Liver (tissue), 3 donors: ENCODE data around the gene COL9A3.

Experiments
- CTCF ChIP-seq: fragments of 150-350 bp; IDR thresholded peaks from 2 replicates; pipeline ENCODE4 v1.5.1; 2017; ENCODE audit warnings: improper control_type of control experiment, low read depth, low read length; ENCODE audit not compliant: missing input control
- EGR1 ChIP-seq, 2 donors: IDR thresholded peaks; 2 replicates each; pipeline ENCODE4 v1.6.1; 2016 to 2018; ENCODE audit warnings: antibody characterized with exemption in 2 of 2, low read depth in 2 of 2
- FOXA1 ChIP-seq: IDR thresholded peaks from 2 replicates; pipeline ENCODE4 v1.6.1; 2016; ENCODE audit warnings: antibody characterized with exemption
- JUND ChIP-seq, 2 donors: IDR thresholded peaks; 2 replicates each; pipeline ENCODE4 v1.6.1; 2016; ENCODE audit warnings: antibody characterized with exemption in 2 of 2
- MAX ChIP-seq: IDR thresholded peaks from 2 replicates; pipeline ENCODE4 v1.6.1; 2016; ENCODE audit warnings: antibody characterized with exemption
- RAD21 ChIP-seq, 2 donors: IDR thresholded peaks; 2 replicates each; pipeline ENCODE4 v1.6.1; 2016; ENCODE audit warnings: antibody characterized with exemption in 2 of 2, mild to moderate bottlenecking in 2 of 2
- REST ChIP-seq: IDR thresholded peaks from 2 replicates; pipeline ENCODE4 v1.6.1; 2016; ENCODE audit warnings: antibody characterized with exemption, mild to moderate bottlenecking
- TAF1 ChIP-seq: conservative IDR thresholded peaks from 2 replicates; pipeline ENCODE4 v1.6.1; 2016; ENCODE audit warnings: antibody characterized with exemption, mild to moderate bottlenecking
- YY1 ChIP-seq: IDR thresholded peaks from 2 replicates; pipeline ENCODE4 v1.6.1; 2016; ENCODE audit warnings: antibody characterized with exemption, mild to moderate bottlenecking
- TF ChIP-seq, protein P1 (sequence below): IDR thresholded peaks from 2 replicates; pipeline ENCODE4 v1.6.1; 2016; ENCODE audit warnings: antibody characterized with exemption
- TF ChIP-seq, protein P2 (sequence below): IDR thresholded peaks from 2 replicates; pipeline ENCODE4 v1.6.1; 2016; ENCODE audit warnings: antibody characterized with exemption
- donor health status: healthy.
- donor health status: healthy.

DNA sequence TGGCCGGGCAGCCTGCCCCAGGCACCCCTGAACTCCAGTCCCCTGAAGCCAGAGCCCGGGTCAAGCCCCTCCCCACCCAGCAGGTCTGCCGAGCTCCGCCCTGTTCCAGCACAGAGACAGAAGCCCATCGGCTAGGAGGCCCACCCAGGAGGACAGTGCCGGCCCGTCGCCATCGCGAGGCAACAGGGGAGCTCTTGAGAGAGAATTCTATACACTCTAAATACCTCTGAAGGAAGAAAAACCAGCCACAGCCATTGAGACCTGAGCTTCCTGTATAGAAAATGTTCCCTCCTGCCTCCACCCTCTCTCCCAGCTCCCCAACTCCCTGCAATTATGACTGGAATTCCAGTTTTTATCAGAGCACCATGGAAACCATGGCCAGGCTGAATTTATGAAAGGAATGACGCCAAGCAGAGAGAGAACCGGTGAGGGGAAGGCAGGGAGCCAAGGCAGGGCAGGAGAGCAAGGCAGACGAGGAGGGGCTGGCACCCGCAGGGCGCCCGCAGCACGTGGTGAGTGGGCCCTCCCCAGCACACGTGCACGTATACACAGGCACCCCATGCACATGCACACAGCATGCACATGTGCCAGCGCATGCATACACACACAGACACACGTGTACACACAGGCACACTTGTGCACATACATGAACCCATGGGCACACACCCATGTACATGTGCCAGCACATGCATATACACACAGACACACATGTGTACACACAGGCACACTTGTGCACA is 48.1 kb upstream of the COL9A3 start:
- TF ChIP-seq JUND (IDR thresholded peaks at IDR 0.05) (no peak), MAX (no peak), CTCF (no peak), RAD21 (IDR thresholded peaks at IDR 0.05) (no peak), REST (no peak), YY1 (no peak), EGR1 (IDR thresholded peaks at IDR 0.05; ENCODE audit: low read depth in 2 of 2) (no peak), TAF1 (no peak), FOXA1 (no peak)
- TF ChIP-seq, protein P1, sequence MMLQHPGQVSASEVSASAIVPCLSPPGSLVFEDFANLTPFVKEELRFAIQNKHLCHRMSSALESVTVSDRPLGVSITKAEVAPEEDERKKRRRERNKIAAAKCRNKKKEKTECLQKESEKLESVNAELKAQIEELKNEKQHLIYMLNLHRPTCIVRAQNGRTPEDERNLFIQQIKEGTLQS = no peak
- TF ChIP-seq, protein P2, sequence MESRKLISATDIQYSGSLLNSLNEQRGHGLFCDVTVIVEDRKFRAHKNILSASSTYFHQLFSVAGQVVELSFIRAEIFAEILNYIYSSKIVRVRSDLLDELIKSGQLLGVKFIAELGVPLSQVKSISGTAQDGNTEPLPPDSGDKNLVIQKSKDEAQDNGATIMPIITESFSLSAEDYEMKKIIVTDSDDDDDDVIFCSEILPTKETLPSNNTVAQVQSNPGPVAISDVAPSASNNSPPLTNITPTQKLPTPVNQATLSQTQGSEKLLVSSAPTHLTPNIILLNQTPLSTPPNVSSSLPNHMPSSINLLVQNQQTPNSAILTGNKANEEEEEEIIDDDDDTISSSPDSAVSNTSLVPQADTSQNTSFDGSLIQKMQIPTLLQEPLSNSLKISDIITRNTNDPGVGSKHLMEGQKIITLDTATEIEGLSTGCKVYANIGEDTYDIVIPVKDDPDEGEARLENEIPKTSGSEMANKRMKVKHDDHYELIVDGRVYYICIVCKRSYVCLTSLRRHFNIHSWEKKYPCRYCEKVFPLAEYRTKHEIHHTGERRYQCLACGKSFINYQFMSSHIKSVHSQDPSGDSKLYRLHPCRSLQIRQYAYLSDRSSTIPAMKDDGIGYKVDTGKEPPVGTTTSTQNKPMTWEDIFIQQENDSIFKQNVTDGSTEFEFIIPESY = no peak
